HG03039 (cell line): ENCODE measurements around the gene AMT.

Source experiments
- ATAC-seq: cut with Tn5 transposase; IDR thresholded peaks from one replicate; pipeline ENCODE4 v1.9.1; 2021; ENCODE audit warnings: mild to moderate bottlenecking, moderate library complexity; ENCODE audit not compliant: unreplicated experiment

The AMT gene

GRCh38 chr3:49389297-49389696, 33.0 kb downstream of the AMT start:
- ATAC-seq = no peak

- ATAC-seq = no peak
These were observed 33.9 kb downstream of the AMT start for GRCh38 chr3:49388289-49388820.

- ATAC-seq = no peak
These were observed 34.6 kb downstream of the AMT start for GRCh38 chr3:49387721-49388120.

- no peak for ATAC-seq
These were observed 36.1 kb downstream of the AMT start for GRCh38 chr3:49386056-49386756.

GRCh38 chr3:49385617-49386016, 36.7 kb downstream of the AMT start:
- no peak for ATAC-seq

GRCh38 chr3:49383387-49383786, 38.9 kb downstream of the AMT start:
- ATAC-seq = no peak

- ATAC-seq = no peak
These were observed 43.9 kb downstream of the AMT start for GRCh38 chr3:49378249-49378895.

GRCh38 chr3:49377483-49377882, 44.8 kb downstream of the AMT start:
- ATAC-seq = no peak

- ATAC-seq = no peak
These were observed 50.3 kb downstream of the AMT start for GRCh38 chr3:49371946-49372345.

- ATAC-seq = no peak
These were observed 51.5 kb downstream of the AMT start for GRCh38 chr3:49370585-49371290.
